AG10803 (cell line): Measurements from ENCODE around the gene PAX9.

Source experiments
- DNase-seq: peaks from one replicate; pipeline ENCODE4 v3.0.0; 2010; ENCODE audit warnings: low read depth
- H3K4me3 ChIP-seq: 2 replicates; pipeline ENCODE4 v1.5.1; 2011; ENCODE audit warnings: mild to moderate bottlenecking, low read length, control low read depth
- TF ChIP-seq, protein P1 (sequence below): conservative IDR thresholded peaks from 2 replicates; pipeline ENCODE4 v1.5.1; 2011; ENCODE audit warnings: mild to moderate bottlenecking, low read length, control low read depth, inconsistent platforms

Gene PAX9

DNA sequence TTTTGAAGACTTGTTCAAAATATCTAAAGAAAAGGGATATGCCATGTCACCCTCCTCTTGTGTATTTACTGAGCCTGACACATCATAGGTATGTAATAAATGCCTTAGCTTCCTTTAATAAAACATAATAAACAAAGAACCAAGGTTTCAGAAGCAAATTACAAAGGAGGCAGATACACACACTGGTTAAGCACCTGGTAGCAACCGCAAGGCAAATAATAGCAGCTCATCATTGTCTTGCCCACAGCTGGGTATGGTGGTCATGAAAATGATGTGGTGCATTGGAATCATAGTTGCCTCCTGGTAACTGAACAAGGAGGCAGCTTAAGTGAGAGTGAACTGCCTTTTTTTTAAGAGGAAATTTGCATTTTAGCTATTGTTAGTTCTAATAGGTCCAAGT, 39.0 kb downstream of the PAX9 start:
- TF ChIP-seq, protein P1, sequence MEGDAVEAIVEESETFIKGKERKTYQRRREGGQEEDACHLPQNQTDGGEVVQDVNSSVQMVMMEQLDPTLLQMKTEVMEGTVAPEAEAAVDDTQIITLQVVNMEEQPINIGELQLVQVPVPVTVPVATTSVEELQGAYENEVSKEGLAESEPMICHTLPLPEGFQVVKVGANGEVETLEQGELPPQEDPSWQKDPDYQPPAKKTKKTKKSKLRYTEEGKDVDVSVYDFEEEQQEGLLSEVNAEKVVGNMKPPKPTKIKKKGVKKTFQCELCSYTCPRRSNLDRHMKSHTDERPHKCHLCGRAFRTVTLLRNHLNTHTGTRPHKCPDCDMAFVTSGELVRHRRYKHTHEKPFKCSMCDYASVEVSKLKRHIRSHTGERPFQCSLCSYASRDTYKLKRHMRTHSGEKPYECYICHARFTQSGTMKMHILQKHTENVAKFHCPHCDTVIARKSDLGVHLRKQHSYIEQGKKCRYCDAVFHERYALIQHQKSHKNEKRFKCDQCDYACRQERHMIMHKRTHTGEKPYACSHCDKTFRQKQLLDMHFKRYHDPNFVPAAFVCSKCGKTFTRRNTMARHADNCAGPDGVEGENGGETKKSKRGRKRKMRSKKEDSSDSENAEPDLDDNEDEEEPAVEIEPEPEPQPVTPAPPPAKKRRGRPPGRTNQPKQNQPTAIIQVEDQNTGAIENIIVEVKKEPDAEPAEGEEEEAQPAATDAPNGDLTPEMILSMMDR, result no peak
- H3K4me3 ChIP-seq, result no peak overlapping the region
- no peak for DNase-seq

DNA sequence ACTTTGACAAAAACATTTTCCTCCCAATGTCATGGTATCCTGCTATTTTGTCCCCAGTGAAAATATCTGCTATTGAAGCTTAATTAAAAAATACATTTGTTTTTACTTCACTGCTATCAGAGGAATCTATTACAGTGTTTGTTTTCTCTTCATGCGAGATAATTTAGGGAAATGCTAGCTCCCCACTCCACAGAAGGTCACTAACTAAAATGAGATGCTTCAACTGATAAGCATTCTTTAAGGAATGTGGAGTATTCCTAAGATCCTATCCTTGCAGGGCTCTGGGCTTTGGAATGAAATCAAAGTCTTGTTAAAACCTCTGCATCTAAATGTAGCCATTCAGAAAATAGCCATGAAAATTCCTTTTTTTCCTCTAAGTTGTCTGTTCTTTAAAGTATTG, 39.5 kb downstream of the PAX9 start:
- TF ChIP-seq, protein P1, result no peak
- no peak for DNase-seq
- H3K4me3 ChIP-seq, result no peak overlapping the region

DNA sequence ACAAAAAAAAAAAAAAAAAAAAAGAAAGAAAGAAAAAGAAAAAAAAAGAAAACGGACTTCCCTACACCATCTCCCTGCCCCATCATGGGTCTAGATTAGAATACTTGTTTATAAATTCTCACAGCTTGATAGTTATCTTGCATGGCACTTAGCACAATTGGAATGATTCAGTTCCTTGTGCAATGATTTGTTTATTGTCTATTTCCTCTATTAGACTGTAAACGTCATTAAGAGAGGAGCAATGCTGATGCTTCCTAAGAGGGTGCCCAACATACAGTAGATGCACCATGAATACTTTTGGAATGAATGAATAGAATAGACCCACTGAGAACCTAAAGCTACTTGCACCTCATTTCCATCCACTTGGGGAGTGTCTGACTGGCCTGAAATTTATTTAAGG, 40.8 kb downstream of the PAX9 start:
- H3K4me3 ChIP-seq, result no peak overlapping the region
- TF ChIP-seq, protein P1, result no peak
- no peak for DNase-seq

DNA sequence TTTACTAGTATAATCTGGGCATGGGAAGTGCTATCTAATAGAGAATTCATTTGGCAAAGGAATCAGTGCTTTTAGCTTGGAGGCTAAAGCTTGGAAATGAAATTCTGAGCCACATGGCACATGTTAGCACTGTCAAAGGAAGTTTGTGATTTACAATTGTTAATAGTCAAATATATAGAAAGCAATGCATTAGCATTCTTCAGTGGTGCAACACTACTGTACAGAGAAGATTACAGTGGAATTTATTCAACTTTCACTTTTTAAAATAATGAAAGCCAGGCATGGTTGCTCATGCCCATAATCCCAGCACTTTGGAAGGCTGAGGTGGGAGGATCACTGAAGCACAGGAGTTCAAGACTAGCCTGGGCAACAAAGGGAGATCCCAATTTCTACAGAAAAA, 45.9 kb downstream of the PAX9 start:
- DNase-seq, result no peak
- no peak overlapping the region for H3K4me3 ChIP-seq
- TF ChIP-seq, protein P1, result no peak

DNA sequence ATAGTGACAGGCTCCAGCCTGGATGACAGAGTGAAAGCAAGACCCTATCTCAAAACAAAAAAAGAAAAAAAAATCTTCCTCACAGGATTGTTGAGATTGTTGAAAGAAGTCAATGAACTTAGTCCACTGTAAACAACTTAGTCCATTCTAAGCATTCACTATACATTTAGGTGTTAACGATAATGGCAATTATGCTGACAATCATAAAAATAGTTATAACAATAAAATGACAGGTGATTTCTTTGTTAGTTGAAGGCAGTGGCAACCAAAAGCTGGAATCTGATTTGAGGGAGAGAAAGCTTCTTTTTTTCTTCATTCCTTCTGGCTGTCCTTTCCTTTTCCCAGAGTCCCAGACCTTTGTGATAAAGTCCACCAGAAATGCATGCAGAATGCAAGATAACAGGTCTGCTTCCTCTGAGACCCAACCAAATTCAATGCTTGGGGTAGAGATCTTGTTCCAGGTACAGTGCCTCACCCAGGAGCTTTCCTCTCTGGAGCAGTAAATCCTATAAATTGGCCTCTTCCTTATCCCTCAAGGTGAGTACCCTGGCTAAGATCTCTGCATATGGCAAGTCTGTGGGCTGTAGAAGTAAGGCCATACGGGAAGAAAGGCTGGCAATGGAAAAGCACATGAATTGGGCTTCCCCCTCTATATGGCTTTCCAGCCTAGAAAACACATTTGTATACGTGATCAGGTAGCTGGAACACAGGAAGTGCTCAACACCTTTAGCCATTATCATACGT, 52.5 kb downstream of the PAX9 start:
- no peak for DNase-seq
- no peak overlapping the region for H3K4me3 ChIP-seq
- TF ChIP-seq, protein P1, result no peak

DNA sequence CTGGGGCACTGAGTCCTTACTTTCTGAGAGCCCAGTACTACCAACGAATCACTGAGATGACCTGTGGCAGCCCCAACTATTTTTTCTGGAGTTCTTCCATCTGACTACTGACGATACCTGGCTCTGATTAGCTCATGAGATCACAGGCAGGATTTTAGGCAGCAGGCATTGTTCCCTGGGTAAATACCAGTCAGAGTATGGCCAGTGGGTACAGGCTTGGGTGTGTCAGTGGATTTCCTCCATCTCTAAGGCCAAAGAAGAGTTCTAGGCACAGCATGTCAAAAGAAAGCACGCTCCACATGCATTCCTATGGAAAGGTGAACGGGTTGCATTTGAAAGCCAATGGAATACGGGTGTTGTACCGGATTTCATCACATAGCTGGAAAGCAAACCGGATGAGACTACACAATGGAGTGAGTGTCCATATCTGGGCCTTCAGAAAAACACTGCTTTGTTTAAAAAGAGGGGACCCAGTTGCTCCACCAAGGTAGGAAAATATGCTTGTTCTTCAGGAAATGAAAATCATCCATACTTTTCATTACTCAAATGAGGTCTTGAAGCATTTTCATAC, 55.0 kb downstream of the PAX9 start:
- DNase-seq, result no peak
- TF ChIP-seq, protein P1, result no peak
- H3K4me3 ChIP-seq, result no peak overlapping the region

DNA sequence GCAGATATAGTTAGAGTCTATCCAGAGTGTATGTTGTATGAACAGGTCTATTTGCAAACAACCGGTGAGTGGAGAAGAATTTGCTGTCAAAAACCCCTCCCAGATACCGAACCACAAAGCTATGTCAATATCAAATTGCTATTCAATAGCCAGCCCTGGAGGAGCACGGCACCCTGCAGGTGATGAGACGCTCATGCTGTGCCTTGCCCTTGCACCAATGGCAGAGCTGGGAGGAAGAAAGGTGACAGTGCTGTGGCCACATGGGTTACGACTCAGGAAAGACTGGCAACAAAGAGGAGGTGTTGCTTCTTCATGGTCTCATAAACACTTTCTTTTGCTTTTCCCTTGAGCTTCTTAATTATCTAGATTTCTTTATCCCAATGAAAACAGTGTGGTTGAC, 55.7 kb downstream of the PAX9 start:
- no peak for DNase-seq
- H3K4me3 ChIP-seq, result no peak overlapping the region
- TF ChIP-seq, protein P1, result no peak
